Natural killer cell treated with Interleukin-12 subunit alpha and Interleukin-12 subunit beta and Interleukin-15 and Interleukin-18, amount 100 ng/mL, for 72 hours (primary cell): ENCODE data around the gene PIKFYVE. TPM values are rescaled to one million over a fixed set of nuclear protein-coding genes. Genes with fewer than 3 reads are reported as not detected.
"Not testable (repeated sequence)": the region's sequence is repeated elsewhere in the genome, so short reads cannot be mapped to it uniquely, and the experiment has no call there.

Source experiments
- ATAC-seq, 2 donors: fragments of 150-1000 bp; cut with Tn5 transposase in 1 of 2; sonication (Bioruptor Pico), chemical (Tn5 transposase) in 1 of 2; 2 replicates each; pipeline ENCODE4 v1.10.0; 2021
- DNase-seq: peaks from one replicate; pipeline ENCODE4 v3.0.0; 2022; ENCODE audit warnings: low spot score
- H3K27ac Mint-ChIP-seq, 2 donors: 1 replicate in 1 of 2; 2 replicates in 1 of 2; pipeline ENCODE4 v1.8.0; 2022; ENCODE audit warnings: mixed read lengths in 2 of 2, mild to moderate bottlenecking in 1 of 2, moderate library complexity in 1 of 2
- H3K27me3 Mint-ChIP-seq, 2 donors: 1 replicate in 1 of 2; 2 replicates in 1 of 2; pipeline ENCODE4 v1.8.0; 2022; ENCODE audit warnings: mixed read lengths in 2 of 2
- H3K36me3 Mint-ChIP-seq: one replicate; pipeline ENCODE4 v1.8.0; 2022; ENCODE audit warnings: mixed read lengths
- H3K4me1 Mint-ChIP-seq, 2 donors: 1 replicate in 1 of 2; 2 replicates in 1 of 2; pipeline ENCODE4 v1.8.0; 2022; ENCODE audit warnings: low read depth in 2 of 2, mixed read lengths in 2 of 2, mild to moderate bottlenecking in 1 of 2
- H3K4me3 Mint-ChIP-seq: one replicate; pipeline ENCODE4 v1.8.0; 2022; ENCODE audit warnings: mixed read lengths
- H3K9me3 Mint-ChIP-seq: 2 replicates; pipeline ENCODE4 v1.8.0; 2022; ENCODE audit warnings: mixed read lengths
- total RNA-seq, 2 donors: library from RNA; stranded (reverse); gene quantifications; one replicate each; pipeline ENCODE4 v1.2.3, GENCODE V29; 2022

The PIKFYVE gene
- total RNA-seq, 2 donors from 2014 or later = 25.6 to 29.9 TPM

GRCh38 chr2:208266553-208266893, 468 bp downstream of the PIKFYVE start:
- peaks cover 28 to 39% of the 10 kb centered on the region in 2 donors for H3K4me1 Mint-ChIP-seq
- peak overlapping the region; percentile 94 for H3K4me3 Mint-ChIP-seq
- ATAC-seq (no peak), DNase-seq (no peak)
- peaks cover 5% of the 10 kb centered on the region for H3K36me3 Mint-ChIP-seq
- no peaks in the 10 kb centered on the region for H3K9me3 Mint-ChIP-seq
- no peaks in the 10 kb centered on the region for H3K27me3 Mint-ChIP-seq
- H3K27ac Mint-ChIP-seq = peak overlapping the region; percentile 89 to 97

DNA sequence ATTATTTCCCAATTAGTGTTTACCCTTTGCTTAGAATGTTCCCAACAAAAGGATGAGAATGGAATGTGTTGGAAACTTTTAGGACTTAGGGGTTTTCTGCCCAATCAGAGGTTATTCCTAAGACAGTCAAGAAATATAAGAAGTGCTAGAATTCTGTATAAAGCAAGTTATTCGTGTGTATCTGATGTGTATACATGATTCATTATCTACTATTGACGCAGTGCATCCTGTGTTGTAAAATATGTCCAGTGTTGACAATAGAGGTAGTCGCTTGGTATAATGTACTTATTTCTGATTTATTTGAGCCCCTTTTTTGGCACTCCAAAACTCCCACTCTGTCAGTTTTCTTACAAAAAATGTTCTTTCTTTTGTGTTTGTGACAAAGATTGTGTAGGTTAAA, 881 bp downstream of the PIKFYVE start:
- ATAC-seq (no peak), DNase-seq (no peak)
- Mint-ChIP-seq H3K36me3 (peaks cover 7% of the 10 kb centered on the region), H3K4me3 (peak overlapping the region; percentile 94), H3K4me1 (peaks cover 28 to 41% of the 10 kb centered on the region in 2 donors), H3K9me3 (no peaks in the 10 kb centered on the region), H3K27ac (peak overlapping the region; percentile 89 to 97), H3K27me3 (no peaks in the 10 kb centered on the region)

- not testable (repeated sequence) for DNase-seq, H3K9me3 Mint-ChIP-seq, ATAC-seq, H3K27me3 Mint-ChIP-seq, H3K36me3 Mint-ChIP-seq
- Mint-ChIP-seq H3K4me1 (peaks cover 28 to 41% of the 10 kb centered on the region in 2 donors), H3K4me3 (peak overlapping the region; percentile 94), H3K27ac (peak overlapping the region; percentile 89 to 97)
Observed at GRCh38 chr2:208267526-208267925, 1.5 kb downstream of the PIKFYVE start.

- DNase-seq = no peak
- no peak for ATAC-seq
- Mint-ChIP-seq H3K27me3 (no peaks in the 10 kb centered on the region), H3K9me3 (no peaks in the 10 kb centered on the region), H3K27ac (no peak overlapping the region), H3K4me3 (peak overlapping the region; percentile 94), H3K4me1 (peaks cover 28 to 41% of the 10 kb centered on the region in 2 donors), H3K36me3 (peaks cover 7% of the 10 kb centered on the region)
Observed at GRCh38 chr2:208268156-208268952, 2.3 kb downstream of the PIKFYVE start.

- no peak overlapping the region for H3K4me3 Mint-ChIP-seq
- ATAC-seq (no peak), DNase-seq (no peak)
- peaks cover 11% of the 10 kb centered on the region for H3K36me3 Mint-ChIP-seq
- peaks cover 30 to 44% of the 10 kb centered on the region in 2 donors for H3K4me1 Mint-ChIP-seq
- no peaks in the 10 kb centered on the region for H3K9me3 Mint-ChIP-seq
- H3K27me3 Mint-ChIP-seq = no peaks in the 10 kb centered on the region
- H3K27ac Mint-ChIP-seq = no peak overlapping the region
Observed at GRCh38 chr2:208269091-208269490, 3.0 kb downstream of the PIKFYVE start.

- Mint-ChIP-seq H3K27ac (no peak overlapping the region), H3K4me3 (no peak overlapping the region), H3K9me3 (no peaks in the 10 kb centered on the region), H3K27me3 (no peaks in the 10 kb centered on the region), H3K36me3 (peaks cover 44% of the 10 kb centered on the region), H3K4me1 (peaks cover 11% of the 10 kb centered on the region in 2 donors)
- ATAC-seq (no peak), DNase-seq (no peak)
Observed at GRCh38 chr2:208274748-208275147, 8.7 kb downstream of the PIKFYVE start.

- DNase-seq = no peak
- no peak overlapping the region for H3K27ac Mint-ChIP-seq
Observed at GRCh38 chr2:208278549-208278948, 12.5 kb downstream of the PIKFYVE start.

GRCh38 chr2:208279236-208279635, 13.2 kb downstream of the PIKFYVE start:
- ATAC-seq = no peak
- Mint-ChIP-seq H3K27me3 (no peaks in the 10 kb centered on the region), H3K27ac (no peak overlapping the region), H3K36me3 (peaks cover 46% of the 10 kb centered on the region), H3K9me3 (no peaks in the 10 kb centered on the region), H3K4me3 (no peak overlapping the region), H3K4me1 (peaks cover 15 to 19% of the 10 kb centered on the region in 2 donors)
- DNase-seq = no peak

More at GRCh38 chr2:208278549-208278948, 12.5 kb downstream of the PIKFYVE start:
- no peaks in the 10 kb centered on the region for H3K27me3 Mint-ChIP-seq
- peaks cover 52% of the 10 kb centered on the region for H3K36me3 Mint-ChIP-seq
- H3K4me1 Mint-ChIP-seq = peaks cover 19 to 22% of the 10 kb centered on the region in 2 donors
- no peak overlapping the region for H3K4me3 Mint-ChIP-seq
- H3K9me3 Mint-ChIP-seq = no peaks in the 10 kb centered on the region
- no peak for ATAC-seq

DNA sequence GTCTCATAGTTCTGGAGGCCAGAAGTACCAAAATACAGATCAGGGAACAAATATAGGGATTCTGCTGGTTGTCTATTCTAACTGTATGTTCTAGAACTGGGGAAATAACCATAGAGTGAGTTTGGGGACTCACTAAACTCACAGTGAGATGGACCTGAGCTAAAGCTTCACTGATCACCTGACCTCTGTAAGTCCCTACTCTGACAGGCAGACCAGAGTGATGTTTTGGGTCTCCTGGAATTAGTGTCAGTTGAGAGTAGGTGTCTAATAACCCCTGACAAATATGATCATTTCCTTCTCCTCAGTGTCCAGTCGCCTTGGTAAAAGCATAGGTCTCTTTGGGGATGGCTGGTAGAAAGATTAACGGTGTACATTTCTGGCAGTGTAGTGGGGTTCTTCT, 14.2 kb downstream of the PIKFYVE start:
- Mint-ChIP-seq H3K9me3 (no peaks in the 10 kb centered on the region), H3K27ac (peak overlapping the region in 1 of 2 donors; percentile 22), H3K27me3 (no peaks in the 10 kb centered on the region), H3K36me3 (peaks cover 41% of the 10 kb centered on the region), H3K4me3 (no peak overlapping the region), H3K4me1 (peaks cover 13 to 17% of the 10 kb centered on the region in 2 donors)
- no peak for ATAC-seq
- DNase-seq = no peak

GRCh38 chr2:208280933-208281332, 14.9 kb downstream of the PIKFYVE start:
- Mint-ChIP-seq H3K27ac (peak overlapping the region in 1 of 2 donors; percentile 22), H3K4me1 (peaks cover 16% of the 10 kb centered on the region in 2 donors), H3K4me3 (no peak overlapping the region), H3K9me3 (no peaks in the 10 kb centered on the region), H3K36me3 (peaks cover 41% of the 10 kb centered on the region), H3K27me3 (no peaks in the 10 kb centered on the region)
- DNase-seq (no peak), ATAC-seq (no peak)

DNA sequence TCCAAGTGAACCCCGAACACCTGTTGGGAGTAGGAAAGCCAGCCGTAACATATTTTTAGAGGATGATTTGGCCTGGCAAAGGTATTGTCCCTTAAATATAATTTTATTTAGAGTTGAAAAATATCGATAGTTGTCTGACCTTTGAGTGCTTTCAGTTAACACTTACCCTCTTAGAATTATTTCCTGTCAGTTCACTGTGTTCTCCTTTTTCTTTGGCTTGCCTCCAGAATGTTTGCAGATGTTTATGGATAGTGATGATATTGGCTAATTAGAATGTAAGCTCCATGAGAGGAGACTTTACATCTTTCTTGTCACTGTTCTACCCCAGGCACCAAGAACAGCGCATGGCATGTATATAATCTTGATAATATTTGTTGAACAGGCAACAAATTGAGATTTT, 19.8 kb downstream of the PIKFYVE start:
- Mint-ChIP-seq H3K27me3 (no peaks in the 10 kb centered on the region), H3K9me3 (no peaks in the 10 kb centered on the region), H3K4me1 (peaks cover 4 to 13% of the 10 kb centered on the region in 2 donors), H3K27ac (no peak overlapping the region), H3K36me3 (peaks cover 25% of the 10 kb centered on the region), H3K4me3 (no peak overlapping the region)
- ATAC-seq = no peak
- no peak for DNase-seq

- H3K4me1 Mint-ChIP-seq = peaks cover 25 to 35% of the 10 kb centered on the region in 2 donors
- peaks cover 38% of the 10 kb centered on the region for H3K36me3 Mint-ChIP-seq
- no peak for DNase-seq
- H3K4me3 Mint-ChIP-seq = no peak overlapping the region
- H3K9me3 Mint-ChIP-seq = no peaks in the 10 kb centered on the region
- H3K27ac Mint-ChIP-seq = peak overlapping the region in 1 of 2 donors; percentile 18
- no peak for ATAC-seq
- H3K27me3 Mint-ChIP-seq = no peaks in the 10 kb centered on the region
Observed at GRCh38 chr2:208294482-208295024, 28.5 kb downstream of the PIKFYVE start.

DNA sequence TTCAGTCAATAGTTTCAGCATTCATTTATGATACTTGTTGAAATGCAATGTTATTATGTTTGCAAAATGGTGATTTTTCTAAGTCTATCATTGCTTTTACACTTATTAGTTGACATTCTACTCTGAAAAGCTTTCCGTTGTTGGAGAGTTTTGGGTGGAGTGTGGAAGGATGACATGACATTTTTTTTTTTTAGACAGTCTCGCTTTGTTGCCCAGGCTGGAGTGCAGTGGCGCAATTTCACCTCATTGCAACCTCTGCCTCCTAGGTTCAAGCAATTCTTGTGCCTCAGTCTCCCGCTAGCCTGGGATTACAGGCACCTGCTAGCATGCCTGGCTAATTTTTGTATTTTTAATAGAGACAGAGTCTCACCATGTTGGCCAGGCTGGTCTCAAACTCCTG, 29.8 kb downstream of the PIKFYVE start:
- ATAC-seq (no peak), DNase-seq (no peak)
- Mint-ChIP-seq H3K36me3 (peaks cover 28% of the 10 kb centered on the region), H3K4me1 (peaks cover 25 to 35% of the 10 kb centered on the region in 2 donors), H3K27me3 (no peaks in the 10 kb centered on the region), H3K27ac (no peak overlapping the region), H3K4me3 (no peak overlapping the region), H3K9me3 (no peaks in the 10 kb centered on the region)

DNA sequence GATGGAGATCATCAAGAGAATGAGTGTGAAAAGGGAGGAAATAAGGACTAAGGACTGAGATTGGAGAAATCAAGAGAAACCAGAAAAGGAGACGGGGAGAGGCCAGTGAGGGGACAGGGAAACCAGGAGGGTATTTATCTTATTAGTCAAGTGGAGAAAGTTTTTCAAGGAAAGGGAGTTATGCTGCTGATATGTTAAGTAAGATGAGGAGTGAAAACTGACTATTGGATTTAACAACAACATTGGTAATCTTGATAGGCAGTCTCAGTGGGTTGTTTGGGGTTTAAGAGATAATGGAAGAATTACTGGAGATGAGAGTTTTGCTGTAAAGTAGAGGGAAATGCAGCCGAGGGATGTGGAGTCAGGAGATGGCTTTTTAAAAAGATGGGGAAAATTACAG, 30.6 kb downstream of the PIKFYVE start:
- Mint-ChIP-seq H3K9me3 (no peaks in the 10 kb centered on the region), H3K4me1 (peaks cover 25 to 30% of the 10 kb centered on the region in 2 donors)

More for the DNA sequence above, 30.6 kb downstream of the PIKFYVE start:
- no peaks in the 10 kb centered on the region for H3K27me3 Mint-ChIP-seq
- H3K36me3 Mint-ChIP-seq = peaks cover 21% of the 10 kb centered on the region
- H3K27ac Mint-ChIP-seq = no peak overlapping the region
- DNase-seq (no peak), ATAC-seq (no peak)
- H3K4me3 Mint-ChIP-seq = no peak overlapping the region
